GM18502 (cell line): ENCODE measurements around the gene C10orf53.
"Not testable (repeated sequence)": the region's sequence is repeated elsewhere in the genome, so short reads cannot be mapped to it uniquely, and the experiment has no call there.

Experiments
- ATAC-seq: cut with Tn5 transposase; IDR thresholded peaks from one replicate; pipeline ENCODE4 v1.9.1; 2021; ENCODE audit warnings: mild to moderate bottlenecking; ENCODE audit not compliant: unreplicated experiment, poor library complexity

Gene C10orf53

GRCh38 chr10:49682879-49683278, 3.4 kb downstream of the C10orf53 start:
- no peak for ATAC-seq

- ATAC-seq: no peak
Observed at GRCh38 chr10:49686651-49687050, 7.2 kb downstream of the C10orf53 start.

- no peak for ATAC-seq
Observed at GRCh38 chr10:49688261-49688846, 8.9 kb downstream of the C10orf53 start.

GRCh38 chr10:49688920-49689319, 9.5 kb downstream of the C10orf53 start:
- ATAC-seq: no peak

- no peak for ATAC-seq
Observed at GRCh38 chr10:49689882-49690510, 10.5 kb downstream of the C10orf53 start.

- ATAC-seq: no peak
Observed at GRCh38 chr10:49690698-49691356, 11.4 kb downstream of the C10orf53 start.

- ATAC-seq: no peak
Observed at GRCh38 chr10:49691588-49691987, 12.1 kb downstream of the C10orf53 start.

GRCh38 chr10:49694466-49694865, 15.0 kb downstream of the C10orf53 start:
- no peak for ATAC-seq

- ATAC-seq: no peak
Observed at GRCh38 chr10:49696311-49696710, 16.9 kb downstream of the C10orf53 start.

- ATAC-seq: no peak
Observed at GRCh38 chr10:49698679-49699078, 19.2 kb downstream of the C10orf53 start.

GRCh38 chr10:49700211-49700610, 20.8 kb downstream of the C10orf53 start:
- ATAC-seq: no peak

- ATAC-seq: no peak
Observed at GRCh38 chr10:49700997-49701396, 21.5 kb downstream of the C10orf53 start.

- no peak for ATAC-seq
Observed at GRCh38 chr10:49707585-49707984, 28.1 kb downstream of the C10orf53 start.

GRCh38 chr10:49709934-49710333, 30.5 kb downstream of the C10orf53 start:
- ATAC-seq: no peak

GRCh38 chr10:49710966-49711365, 31.5 kb downstream of the C10orf53 start:
- ATAC-seq: no peak

GRCh38 chr10:49711481-49711880, 32.0 kb downstream of the C10orf53 start:
- ATAC-seq: no peak

GRCh38 chr10:49713266-49713665, 33.8 kb downstream of the C10orf53 start:
- no peak for ATAC-seq

GRCh38 chr10:49715157-49715556, 35.7 kb downstream of the C10orf53 start:
- not testable (repeated sequence) for ATAC-seq

- no peak for ATAC-seq
Observed at GRCh38 chr10:49726593-49726992, 47.1 kb downstream of the C10orf53 start.

GRCh38 chr10:49733866-49734265, 54.4 kb downstream of the C10orf53 start:
- no peak for ATAC-seq

- no peak for ATAC-seq
Observed at GRCh38 chr10:49734676-49735075, 55.2 kb downstream of the C10orf53 start.

- ATAC-seq: no peak
Observed at GRCh38 chr10:49735161-49735560, 55.7 kb downstream of the C10orf53 start.
